KBM-7 (cell line): Measurements from ENCODE around the gene ALDH1A3.
"Not testable (repeated sequence)": the region's sequence is repeated elsewhere in the genome, so short reads cannot be mapped to it uniquely, and the experiment has no call there.

Experiments used
- DNase-seq: peaks from one replicate; pipeline ENCODE4 v3.0.0-alpha.2; 2015
- in situ Hi-C: fragments of 300-500 bp; cut with MboI; formaldehyde crosslinking; loops from 2 replicates; pipeline ENCODE4 v1.14.3; 2020; ENCODE audit warnings: low sequenced_read_pairs, low pct_unique_long_range_greater_than_20kb, mixed read lengths

ALDH1A3 gene

DNA sequence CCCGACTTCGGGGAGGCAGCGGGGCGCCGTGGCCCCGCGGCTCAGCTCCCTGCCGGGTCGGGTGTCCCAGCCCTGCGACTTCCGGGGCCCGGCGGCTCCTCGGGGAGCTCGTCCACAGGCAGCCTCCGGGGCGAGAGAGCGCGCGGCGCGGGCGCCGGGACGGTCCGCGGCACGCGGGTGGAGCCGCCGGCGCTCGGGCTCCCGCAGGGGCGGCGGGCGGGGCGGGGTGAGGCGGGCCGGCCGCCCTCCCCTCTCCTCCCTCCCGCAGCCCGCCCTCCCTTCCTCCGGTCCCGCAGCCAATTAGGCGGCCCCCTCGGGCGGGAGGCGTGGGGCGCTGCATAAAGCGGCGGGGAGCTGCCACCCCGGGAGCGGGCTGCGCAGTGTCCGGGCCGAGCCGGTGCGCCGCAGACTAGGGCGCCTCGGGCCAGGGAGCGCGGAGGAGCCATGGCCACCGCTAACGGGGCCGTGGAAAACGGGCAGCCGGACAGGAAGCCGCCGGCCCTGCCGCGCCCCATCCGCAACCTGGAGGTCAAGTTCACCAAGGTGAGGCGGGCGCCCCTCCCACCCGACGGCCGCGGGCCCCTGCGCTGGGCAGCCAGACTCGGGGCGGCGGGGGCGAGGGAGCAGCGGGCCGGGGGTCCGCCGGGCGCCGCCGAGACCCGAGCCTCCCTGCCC lies at the start of gene ALDH1A3:
Gene ALDH1A3 (plus strand): TSS at position 368 of the 675 bp plus-strand sequence. CDS start 77 bp downstream, at position 445.
- no peak for DNase-seq
- in situ Hi-C loops, result no loop called here

DNA sequence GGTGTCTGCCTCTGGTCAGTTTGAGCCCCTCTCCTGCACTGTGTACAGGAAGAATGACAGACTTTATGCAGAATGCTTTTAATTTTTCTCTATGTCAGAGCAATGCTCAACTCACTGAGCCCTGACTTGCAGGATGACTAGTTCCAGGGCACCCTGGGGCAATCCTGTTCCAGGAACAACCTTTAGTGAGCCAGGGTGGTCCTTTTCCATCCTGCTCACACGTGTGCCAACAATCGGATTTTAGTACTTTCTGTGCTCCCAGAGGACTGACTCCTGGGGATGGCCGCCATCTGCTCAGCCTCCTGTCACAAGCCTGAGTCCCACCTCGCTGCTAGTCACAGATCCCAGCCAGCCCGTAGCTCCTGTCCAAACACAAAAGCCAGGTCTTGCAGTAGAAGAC lies 48.2 kb upstream of the ALDH1A3 start:
- no peak for DNase-seq
- in situ Hi-C loops, result no loop called here

DNA sequence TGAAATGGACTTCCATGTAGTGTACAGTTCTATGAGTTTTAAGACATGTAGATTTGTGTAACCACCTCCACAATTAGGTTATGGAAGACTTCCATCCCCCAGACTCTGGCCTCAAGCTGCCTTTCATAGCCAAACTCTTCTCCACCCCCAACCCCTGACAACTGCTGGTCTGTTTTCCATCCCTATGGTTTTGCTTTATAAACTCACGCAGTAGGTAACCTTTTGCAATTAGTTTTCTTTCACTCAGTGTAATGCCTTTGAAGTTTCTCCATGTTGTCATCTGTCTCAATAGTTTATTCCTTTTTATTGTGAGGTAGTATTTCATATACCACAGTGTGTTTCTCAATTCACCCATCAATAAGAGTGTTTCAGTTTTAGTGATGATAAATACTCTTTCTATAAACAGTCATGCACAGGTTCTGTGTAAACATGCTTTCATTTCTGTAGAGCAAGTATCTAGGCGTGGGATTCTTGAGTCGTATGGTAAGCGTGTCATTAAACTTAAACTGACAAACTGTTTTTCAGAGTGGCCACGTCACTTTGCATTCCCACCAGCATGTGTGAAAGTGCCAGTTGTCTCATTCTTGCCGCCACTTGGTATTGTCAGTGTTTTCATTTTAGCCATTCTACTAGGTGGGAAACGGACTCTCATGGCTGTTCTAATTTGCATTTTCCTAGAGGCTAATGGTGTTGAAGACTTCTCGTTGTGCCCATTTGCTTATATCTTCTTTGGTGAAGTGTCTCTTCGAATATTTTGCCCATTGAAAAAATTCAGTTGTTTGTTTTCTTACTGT lies 47.3 kb upstream of the ALDH1A3 start:
- DNase-seq, result no peak
- in situ Hi-C loops, result no loop called here

DNA sequence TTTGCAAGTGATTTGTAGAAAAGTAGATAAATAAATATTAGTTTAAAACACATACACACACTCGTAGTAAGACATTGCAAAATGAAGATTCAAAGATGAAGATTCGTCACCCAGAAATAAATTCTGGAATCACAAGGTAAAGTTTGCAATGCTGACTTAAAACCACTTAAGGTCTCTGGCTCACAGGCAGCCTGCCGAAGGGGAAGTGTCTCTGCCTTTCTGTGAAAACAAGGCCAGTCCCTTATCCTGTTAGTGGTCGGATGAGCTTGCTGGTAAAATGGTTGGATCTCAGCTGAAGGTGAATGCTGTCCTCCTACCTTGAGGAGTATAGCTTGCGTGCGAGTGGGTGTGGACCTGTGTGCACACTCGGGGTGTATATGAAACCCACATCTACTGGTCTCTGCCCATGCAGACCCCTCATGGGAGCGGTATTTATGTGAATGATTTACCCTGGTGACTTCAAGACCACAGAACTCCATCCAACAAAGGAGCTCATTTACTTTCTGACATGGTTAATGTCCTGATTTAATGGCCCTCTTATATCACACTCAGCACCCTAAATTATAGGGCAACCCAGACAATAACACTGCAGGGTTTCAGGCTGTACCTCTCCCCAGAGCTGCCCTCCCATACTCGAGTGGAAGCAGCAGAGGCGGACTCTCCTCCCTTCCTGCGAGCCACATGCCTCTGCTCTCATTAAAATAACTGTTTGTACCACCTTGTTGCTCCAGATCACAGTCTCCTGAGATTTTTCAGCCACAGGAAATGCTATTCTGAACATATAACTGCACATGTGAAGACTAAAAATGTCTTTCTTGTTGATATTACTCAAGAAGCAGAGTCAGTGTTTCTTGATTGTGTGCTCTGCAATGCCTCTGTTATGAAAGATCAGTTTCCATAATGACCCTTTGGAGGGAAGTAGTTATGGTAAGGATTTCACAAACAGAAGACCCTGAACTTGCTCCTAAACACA lies 45.9 kb upstream of the ALDH1A3 start:
- peak; percentile 3 for DNase-seq

DNA sequence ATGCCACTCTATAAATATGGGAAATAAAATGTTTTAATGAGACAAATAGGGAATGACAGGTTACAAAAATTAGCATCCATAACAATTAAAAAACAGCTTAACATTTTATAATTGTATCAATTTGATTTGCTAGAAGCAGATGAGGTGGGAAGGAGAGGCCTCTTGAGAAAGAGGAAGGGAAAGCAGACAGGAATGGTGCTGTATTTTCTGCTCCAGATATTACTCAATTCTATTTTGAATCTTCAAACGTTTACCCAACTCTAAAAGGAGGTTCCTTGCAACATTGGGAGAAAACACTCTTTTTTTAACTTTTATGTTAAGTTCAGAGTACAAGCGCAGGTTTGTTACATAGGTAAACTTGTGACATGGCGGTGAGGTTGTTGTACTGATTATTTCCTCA lies 44.9 kb upstream of the ALDH1A3 start:
- no peak for DNase-seq
- in situ Hi-C loops, result no loop called here

More for the DNA sequence above, 45.9 kb upstream of the ALDH1A3 start:
- in situ Hi-C loops, result no loop called here

DNA sequence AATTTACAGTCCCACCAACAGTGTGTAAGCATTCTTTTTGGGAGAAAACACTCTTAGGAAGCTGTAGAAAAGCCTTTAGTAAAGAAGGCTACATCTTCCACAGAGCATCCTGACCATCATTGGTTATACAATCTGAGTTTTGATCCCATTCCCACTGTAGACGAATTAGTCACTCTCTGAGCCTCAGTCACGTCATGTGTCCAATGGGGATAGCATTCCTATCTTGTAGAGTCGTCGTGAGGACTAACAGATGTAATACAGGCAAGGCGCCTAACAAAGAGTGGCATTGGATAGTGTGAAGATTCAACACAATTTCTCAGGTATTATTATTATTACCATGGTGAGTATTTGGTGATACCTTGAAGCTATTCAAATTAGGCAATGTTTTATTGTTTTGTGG lies 44.0 kb upstream of the ALDH1A3 start:
- DNase-seq, result no peak
- in situ Hi-C loops, result no loop called here

DNA sequence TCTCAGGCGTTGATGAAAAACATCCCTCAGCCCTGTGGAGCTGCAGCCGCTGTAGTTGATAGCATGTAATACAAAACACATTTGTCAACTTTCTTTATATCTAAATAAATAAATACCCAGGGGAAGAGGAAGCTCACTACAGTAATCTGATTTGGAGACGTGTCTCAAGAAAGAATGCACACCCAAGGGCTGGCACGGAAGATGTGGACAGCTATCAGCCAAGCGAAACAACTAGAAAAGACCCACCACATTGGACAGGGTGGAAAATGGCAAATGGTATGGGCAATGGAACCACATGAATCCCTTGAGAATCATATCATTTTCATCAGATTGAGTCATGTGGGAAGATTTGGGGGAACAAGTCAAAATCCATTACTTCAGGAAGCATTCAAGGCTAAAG lies 43.1 kb upstream of the ALDH1A3 start:
- no peak for DNase-seq
- in situ Hi-C loops, result no loop called here

DNA sequence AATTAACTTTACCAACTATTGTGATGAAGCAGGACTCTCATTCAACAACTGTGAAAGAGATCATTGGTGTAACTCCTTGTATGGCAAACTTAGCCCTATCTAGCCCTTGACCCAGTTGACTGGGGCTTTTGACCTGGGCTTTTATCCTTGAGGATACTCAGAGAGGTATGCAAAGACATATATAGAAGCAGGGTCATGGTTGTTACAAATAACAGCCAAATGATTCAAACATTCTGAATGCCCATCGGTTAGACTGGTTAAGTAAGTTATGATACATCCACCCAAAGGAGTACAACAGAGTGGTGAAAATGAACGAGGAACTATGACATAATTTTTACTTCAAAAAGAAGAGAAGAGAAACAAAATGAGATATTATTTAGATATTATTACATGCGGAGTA lies 38.2 kb upstream of the ALDH1A3 start:
- in situ Hi-C loops, result no loop called here
- DNase-seq, result no peak

DNA sequence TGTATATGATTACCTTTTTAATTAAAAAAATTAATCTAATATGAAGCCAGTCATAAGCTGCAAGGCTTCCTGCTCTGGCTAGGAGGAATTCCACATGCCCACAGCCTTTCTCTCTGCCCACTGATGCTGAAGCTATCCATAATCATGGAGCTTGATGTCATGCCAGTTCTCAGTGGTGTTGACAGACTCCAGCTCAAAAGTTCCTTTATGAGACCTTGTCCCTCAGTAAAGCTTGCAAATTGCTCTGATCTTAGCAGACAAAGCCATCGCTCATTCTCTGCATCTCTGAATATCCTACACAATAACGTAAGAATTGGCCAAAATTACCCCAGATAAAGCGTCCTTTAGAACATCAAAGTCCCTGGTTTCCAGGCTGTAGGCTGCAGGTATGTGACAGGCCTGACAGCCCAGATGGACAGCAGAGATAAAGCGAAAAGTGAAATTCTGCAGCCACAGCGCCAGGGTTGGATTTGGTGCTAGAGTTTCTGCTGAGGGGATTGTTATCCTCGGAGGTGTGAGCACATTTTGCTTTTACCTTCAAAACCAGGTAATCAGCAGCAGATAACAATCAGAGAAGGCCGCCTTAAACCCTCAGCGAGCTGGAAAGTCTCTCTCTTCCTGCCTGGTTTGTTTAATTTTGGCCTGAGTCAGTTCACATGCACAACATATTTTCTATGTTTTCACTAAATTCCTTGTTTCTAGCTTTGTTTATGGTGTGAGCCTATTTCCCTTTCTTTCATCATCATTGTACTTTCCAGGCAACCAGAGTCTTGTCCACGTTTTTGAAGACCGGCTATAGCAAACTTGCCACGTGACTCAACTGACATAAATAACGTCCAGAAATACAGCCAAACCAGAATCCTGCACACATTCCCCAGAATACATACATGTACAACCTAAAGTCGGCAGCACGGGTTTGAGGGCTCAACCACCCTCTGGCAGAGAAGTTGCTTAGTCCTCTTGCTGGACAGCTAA lies 36.6 kb upstream of the ALDH1A3 start:
- no peak for DNase-seq
- in situ Hi-C loops, result no loop called here

DNA sequence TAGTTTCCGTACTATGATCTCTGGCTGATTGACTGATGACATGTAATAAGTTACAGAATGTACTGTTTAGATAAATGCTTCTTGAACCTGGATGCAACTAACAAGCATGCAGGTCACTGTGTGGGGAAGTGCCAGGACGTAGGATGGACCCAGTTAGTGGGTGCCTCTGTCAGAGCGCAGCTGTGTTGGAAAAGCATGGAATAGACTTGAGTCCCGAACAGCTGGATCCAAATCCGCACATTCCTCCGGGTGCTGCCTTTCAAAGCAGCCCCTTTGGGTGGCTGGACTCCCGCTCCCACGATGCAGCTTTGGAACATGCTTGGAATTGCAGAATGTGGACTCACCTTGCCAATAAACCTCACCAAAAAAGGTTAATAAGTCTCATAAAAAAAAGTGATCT lies 35.5 kb upstream of the ALDH1A3 start:
- in situ Hi-C loops, result no loop called here
- no peak for DNase-seq

DNA sequence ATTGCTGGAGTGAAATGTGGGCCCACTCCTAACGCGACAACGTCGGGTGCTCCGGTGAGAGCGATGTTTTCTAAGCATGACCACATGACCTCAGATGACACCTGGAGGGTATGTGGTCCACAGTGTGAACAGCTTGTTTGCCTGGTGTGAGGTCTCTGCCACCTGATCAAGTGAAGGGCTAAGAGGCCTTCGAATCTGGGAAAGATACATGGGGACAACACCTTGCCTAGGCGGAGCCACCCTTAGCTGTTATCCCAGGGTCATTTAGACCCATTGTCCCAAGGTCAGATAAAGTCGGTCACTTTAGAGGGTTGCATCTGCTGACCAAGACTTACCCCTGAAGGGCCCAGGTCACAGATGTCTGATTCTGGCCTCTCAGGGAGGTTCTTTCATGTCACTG lies 34.9 kb upstream of the ALDH1A3 start:
- DNase-seq, result no peak
- in situ Hi-C loops, result no loop called here

DNA sequence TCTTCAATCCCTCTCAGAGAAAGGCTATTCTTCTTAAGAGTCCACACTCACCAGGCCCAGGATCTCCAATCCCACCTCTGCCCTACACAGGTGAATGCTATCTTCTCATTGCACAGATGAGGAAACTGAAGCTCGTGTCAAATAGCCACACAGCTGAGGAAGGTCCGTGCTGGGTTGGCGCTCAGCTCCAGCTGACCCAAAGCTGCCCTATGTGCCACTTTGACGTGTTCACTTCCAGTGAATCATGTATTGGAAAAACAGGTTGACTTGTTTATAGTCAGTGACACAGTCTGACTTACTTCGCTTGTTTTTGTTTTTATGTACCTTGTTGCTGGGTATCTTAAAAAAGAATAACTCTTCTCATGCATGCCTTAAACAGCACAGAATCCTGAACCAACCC lies 32.4 kb upstream of the ALDH1A3 start:
- in situ Hi-C loops, result no loop called here
- no peak for DNase-seq

DNA sequence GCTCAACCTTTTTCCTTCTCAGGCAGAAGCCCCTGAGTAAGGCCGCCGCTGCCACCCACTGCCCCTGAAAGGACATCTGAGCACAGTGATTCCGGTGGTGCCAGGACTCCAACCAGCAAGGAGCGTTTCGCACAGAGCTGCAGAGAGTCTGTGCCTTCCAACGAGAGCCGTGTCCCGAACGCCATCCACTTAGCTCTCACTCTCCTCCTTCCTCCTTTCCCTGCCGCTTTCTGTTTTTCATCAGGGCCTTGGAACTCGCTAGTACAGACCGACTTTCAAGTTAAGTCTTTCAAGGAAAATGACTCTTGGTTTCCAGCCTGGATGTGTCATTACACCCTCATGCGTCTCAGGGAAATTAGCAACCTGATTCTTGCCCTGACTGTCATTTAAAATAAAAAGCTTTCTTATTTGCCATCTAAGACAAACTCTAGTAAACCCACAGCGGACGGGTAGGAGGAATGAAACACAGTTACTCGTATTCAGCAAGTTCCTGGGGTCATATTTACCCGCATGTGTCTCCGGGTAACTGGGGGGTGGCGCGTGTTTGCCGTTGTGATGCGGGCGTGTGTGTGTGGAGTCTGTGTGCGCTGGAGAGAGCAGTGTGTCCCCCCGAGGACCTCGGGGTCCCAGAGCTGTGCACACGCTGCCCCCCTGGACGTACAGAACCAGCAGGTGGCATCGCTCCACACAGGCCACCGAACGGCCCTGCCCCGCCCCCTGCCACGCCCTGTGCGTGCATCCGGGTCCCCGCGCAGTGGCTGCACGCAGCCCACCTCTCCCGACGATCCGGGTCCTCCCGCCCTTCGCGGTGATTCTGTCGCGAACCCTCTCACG lies 30.4 kb upstream of the ALDH1A3 start:
- no peak for DNase-seq
- in situ Hi-C loops, result no loop called here

DNA sequence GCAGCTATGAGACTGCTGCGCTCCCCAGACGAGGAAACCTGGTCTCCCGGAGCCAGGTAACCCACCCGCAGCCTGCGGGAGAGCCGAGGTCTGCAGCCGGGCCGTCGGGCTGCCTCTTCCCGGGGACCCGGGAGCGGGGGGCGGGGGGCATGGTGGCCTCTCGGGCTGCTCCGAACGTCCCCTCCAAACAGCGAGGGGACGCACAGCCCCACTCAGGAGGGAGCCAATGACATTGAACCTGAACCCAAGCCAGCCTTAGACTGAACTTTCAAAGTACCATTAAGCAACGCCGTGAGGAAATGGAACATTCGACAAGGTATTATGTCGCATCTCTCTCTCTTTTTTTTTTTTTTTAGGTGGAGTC lies 29.8 kb upstream of the ALDH1A3 start:
- DNase-seq, result no peak
- in situ Hi-C loops, result no loop called here

DNA sequence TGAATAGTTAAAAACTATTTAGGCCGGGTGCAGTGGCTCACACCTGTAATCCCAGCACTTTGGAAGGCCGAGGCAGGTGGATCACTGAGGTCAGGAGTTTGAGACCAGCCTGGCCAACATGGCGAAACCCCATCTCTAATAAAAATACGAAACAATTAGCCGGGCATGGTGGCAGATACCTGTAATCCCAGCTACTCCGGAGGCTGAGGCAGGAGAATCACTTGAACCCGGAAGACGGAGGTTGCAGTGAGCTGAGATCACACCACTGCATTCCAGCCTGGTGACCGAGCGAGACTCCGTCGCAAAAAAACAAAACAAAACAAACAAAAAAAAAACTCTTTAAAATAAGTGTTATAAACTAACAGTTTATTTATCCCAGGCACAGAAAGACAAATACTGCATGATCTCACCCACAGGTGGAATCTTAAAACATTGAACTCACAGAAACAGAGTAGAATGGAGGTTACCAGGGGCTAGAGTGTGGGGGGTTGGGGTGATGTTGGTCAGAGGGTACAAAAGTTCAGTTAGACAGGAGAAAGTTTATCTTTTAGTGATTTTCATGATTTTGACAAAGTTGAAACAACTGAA lies 28.1 kb upstream of the ALDH1A3 start:
- in situ Hi-C loops, DNase-seq: not testable (repeated sequence)

DNA sequence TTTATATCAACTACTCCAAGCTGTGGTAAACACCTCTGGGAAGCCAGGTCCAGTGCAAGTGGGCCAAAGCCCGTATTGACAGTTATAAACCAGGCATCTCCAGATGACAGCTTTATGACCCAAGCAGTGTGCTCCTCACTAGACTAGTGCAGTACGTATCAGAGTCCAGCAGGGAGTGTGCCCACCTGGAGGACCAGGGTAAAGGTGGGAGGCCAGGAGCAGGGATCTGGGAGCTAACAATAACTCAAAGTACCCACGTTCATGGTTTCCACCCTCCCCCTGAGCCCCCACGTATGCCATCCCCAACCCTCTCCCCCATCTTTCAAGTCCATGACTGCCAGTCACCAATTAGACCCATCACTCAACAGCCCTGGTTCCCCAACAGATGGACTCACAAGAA lies 27.0 kb upstream of the ALDH1A3 start:
- in situ Hi-C loops, result no loop called here
- no peak for DNase-seq

DNA sequence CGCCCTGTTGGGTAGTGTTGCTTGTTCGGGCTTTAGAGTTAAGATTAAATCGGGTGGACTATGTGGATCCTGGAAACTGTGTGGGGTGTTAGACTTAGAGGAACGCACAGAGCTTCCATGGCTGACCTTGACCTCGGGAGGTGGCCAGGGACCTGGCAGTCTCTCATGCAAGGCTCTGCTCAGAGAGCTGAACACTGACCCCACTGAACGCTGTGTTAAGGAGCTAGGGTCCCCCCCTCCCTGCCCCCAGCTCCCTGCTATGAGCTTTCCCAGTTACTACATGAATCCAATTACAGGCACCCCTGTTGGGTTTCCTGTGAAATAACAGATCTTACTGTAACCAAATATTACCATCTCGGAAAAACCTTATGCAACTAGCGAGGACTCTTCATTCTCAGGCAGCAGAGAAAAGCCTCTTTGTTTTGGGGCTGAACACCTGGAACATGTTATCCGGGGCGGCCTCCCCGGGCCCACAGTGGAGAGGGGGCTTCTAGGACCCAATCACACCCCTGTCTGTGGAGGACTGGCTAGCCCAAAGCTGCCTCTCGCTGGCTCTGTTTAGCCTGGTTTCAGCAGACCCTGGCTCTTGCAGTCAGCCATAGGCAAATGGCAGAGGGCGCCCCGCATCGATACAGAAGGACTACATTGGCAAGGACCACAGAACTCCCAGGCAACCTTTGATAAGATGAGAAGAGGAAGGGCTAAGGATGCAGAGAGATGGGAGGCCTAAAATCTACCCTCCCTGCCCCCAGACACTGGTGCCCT lies 25.8 kb upstream of the ALDH1A3 start:
- in situ Hi-C loops, result no loop called here
- no peak for DNase-seq
